K562 (cell line): Measurements from ENCODE around the gene MLYCD. TPM values are rescaled to one million over a fixed set of nuclear protein-coding genes. Genes with fewer than 3 reads are reported as not detected.

Experiments
- ATAC-seq: fragments of 200-7000 bp; cut with Tn5 transposase; 3 replicates; pipeline ENCODE4 v1.9.1; 2020; ENCODE audit warnings: moderate library complexity
- BruUV-seq: library from RNA; stranded (reverse); fragments of 400-500 nt; replicated peaks from 2 replicates; lab custom pipeline; 2021; lab: Mats Ljungman, UMichigan
- CTCF ChIA-PET: fragments of 300-600 bp; formaldehyde crosslinking; extraction: SDS; loops from one replicate; lab custom pipeline; 2021; ENCODE audit warnings: low intra/inter-chr PET ratio; lab: Yijun Ruan, JAX
- POLR2A ChIA-PET: fragments of 300-600, 350-650 bp; sonication (Branson Sonifier 250); formaldehyde crosslinking; extraction: SDS; loops from one replicate; lab custom pipeline; 2021; ENCODE audit warnings: antibody characterized with exemption, inconsistent platforms; lab: Yijun Ruan, JAX
- DNase-seq, 4 experiments: peaks; one replicate each; pipeline versions ENCODE4 v3.0.0 to v3.0.0-alpha.2; 2011 to 2018; ENCODE audit warnings: low spot score in 3 of 4, mixed read lengths in 3 of 4; ENCODE audit errors: extremely low read depth in 1 of 4
- FAIRE-seq: peaks from 2 replicates; lab custom pipeline; 2011; peaks lifted over from hg19 to GRCh38; lab: Jason Lieb, UNC
- H2AFZ ChIP-seq: 2 replicates; pipeline ENCODE4 v1.6.0; 2011; ENCODE audit warnings: low read depth, low read length, control low read depth, inconsistent platforms
- H3K27ac ChIP-seq: fragments of 200-600 bp; 3 replicates; pipeline ENCODE4 v1.8.0; 2011; ENCODE audit warnings: low read depth, mild to moderate bottlenecking, control low read depth, inconsistent platforms, low read length, moderate library complexity, mixed read lengths; ENCODE audit errors: extremely low read depth
- H3K27me3 ChIP-seq, 2 experiments: fragments of 300-600 bp in 1 of 2; 2 replicates in 1 of 2; 3 replicates in 1 of 2; pipeline versions ENCODE4 v1.6.0 to v1.8.0; 2011; ENCODE audit warnings: inconsistent platforms in 2 of 2, low read length in 2 of 2, mild to moderate bottlenecking in 1 of 2, mixed read lengths in 1 of 2, moderate library complexity in 1 of 2; ENCODE audit not compliant: control insufficient read depth in 2 of 2, insufficient read depth in 2 of 2
- H3K36me3 ChIP-seq: fragments of 300-600 bp; 3 replicates; pipeline ENCODE4 v1.8.0; 2011; ENCODE audit warnings: mild to moderate bottlenecking, low read length, inconsistent platforms; ENCODE audit not compliant: control insufficient read depth, insufficient read depth
- H3K4me1 ChIP-seq, 2 experiments: fragments of 200-600 bp in 1 of 2; replicated peaks in 1 of 2; 2 replicates in 1 of 2; 3 replicates in 1 of 2; pipeline versions ENCODE4 v1.5.1 to v1.8.0; 2011; ENCODE audit warnings: inconsistent platforms in 2 of 2, low read length in 2 of 2, mild to moderate bottlenecking in 1 of 2, mixed read lengths in 1 of 2, moderate library complexity in 1 of 2; ENCODE audit not compliant: control insufficient read depth in 2 of 2, insufficient read depth in 2 of 2
- H3K4me2 ChIP-seq: 2 replicates; pipeline ENCODE4 v1.6.1; 2011; ENCODE audit warnings: low read length, control low read depth, inconsistent platforms, mixed read lengths; ENCODE audit not compliant: insufficient read depth
- H3K4me3 ChIP-seq: fragments of 200-600 bp; sonication (generic), shearing (Covaris generic); 2 replicates; pipeline ENCODE4 v1.5.1; 2016; ENCODE audit warnings: control low read depth, inconsistent platforms
- H3K79me2 ChIP-seq: fragments of 200-600 bp; 3 replicates; pipeline ENCODE4 v1.8.0; 2011; ENCODE audit warnings: low read length, inconsistent platforms; ENCODE audit not compliant: control insufficient read depth, insufficient read depth
- H3K9ac ChIP-seq, 2 experiments: 2 replicates each; pipeline versions ENCODE4 v1.6.0 to v1.6.1; 2011; ENCODE audit warnings: low read depth in 2 of 2, low read length in 2 of 2, control low read depth in 1 of 2, inconsistent platforms in 1 of 2, mild to moderate bottlenecking in 1 of 2, mixed read lengths in 1 of 2; ENCODE audit not compliant: insufficient read depth in 1 of 2
- H3K9me1 ChIP-seq: one replicate; pipeline ENCODE4 v1.6.0; 2011; ENCODE audit warnings: inconsistent platforms, mild to moderate bottlenecking, low read length, moderate library complexity; ENCODE audit not compliant: control insufficient read depth, insufficient read depth
- H3K9me3 ChIP-seq: replicated peaks from 2 replicates; pipeline ENCODE4 v1.5.1; 2011; ENCODE audit warnings: low read depth, low read length, inconsistent platforms; ENCODE audit not compliant: control insufficient read depth, insufficient read depth
- H4K20me1 ChIP-seq: replicated peaks from 2 replicates; pipeline ENCODE4 v1.6.1; 2011; ENCODE audit warnings: low read length, inconsistent platforms, mixed read lengths; ENCODE audit not compliant: control insufficient read depth, insufficient read depth
- CBX1 ChIP-seq: sonication (generic); IDR thresholded peaks from 2 replicates; pipeline ENCODE4 v1.6.1; 2016; ENCODE audit warnings: antibody characterized with exemption, low read depth, mild to moderate bottlenecking
- GATAD2B ChIP-seq: fragments of 450-650 bp; IDR thresholded peaks from 2 replicates; pipeline ENCODE4 v1.6.1; 2017; ENCODE audit warnings: mild to moderate bottlenecking, borderline replicate concordance
- HDAC1 ChIP-seq, 2 experiments: fragments of 450-650 bp; IDR thresholded peaks; 2 replicates each; pipeline ENCODE4 v1.6.1; 2016 to 2017; ENCODE audit warnings: inconsistent platforms in 1 of 2, mild to moderate bottlenecking in 1 of 2, moderate library complexity in 1 of 2
- RB1 ChIP-seq: fragments of 450-650 bp; IDR thresholded peaks from 2 replicates; pipeline ENCODE4 v1.6.1; 2017; ENCODE audit warnings: low read depth, mild to moderate bottlenecking
- RBFOX2 ChIP-seq: fragments of 200-400 bp; formaldehyde crosslinking; IDR thresholded peaks from 2 replicates; pipeline ENCODE4 v1.6.1; 2017; ENCODE audit warnings: low read depth, mild to moderate bottlenecking, low read length, moderate library complexity
- RBM17 ChIP-seq: fragments of 200-400 bp; formaldehyde crosslinking; IDR thresholded peaks from 2 replicates; pipeline ENCODE4 v1.6.1; 2017; ENCODE audit warnings: low read depth, mild to moderate bottlenecking, low read length, borderline replicate concordance
- SMC3 ChIP-seq: conservative IDR thresholded peaks from 2 replicates; pipeline ENCODE4 v1.6.1; 2011; ENCODE audit warnings: low read depth, low read length, improper control_type of control experiment; ENCODE audit not compliant: insufficient read depth
- YBX1 ChIP-seq: fragments of 450-650 bp; IDR thresholded peaks from 2 replicates; pipeline ENCODE4 v1.7.1; 2016; ENCODE audit warnings: mild to moderate bottlenecking
- ZKSCAN1 ChIP-seq: fragments of 150-350 bp; IDR thresholded peaks from 2 replicates; pipeline ENCODE4 v1.6.1; 2016; ENCODE audit warnings: low read depth, low read length
- ZNF75A ChIP-seq: fragments of 450-650 bp; formaldehyde crosslinking; IDR thresholded peaks from 2 replicates; pipeline ENCODE4 v1.4.0; 2020; ENCODE audit warnings: mild to moderate bottlenecking
- WGBS: fragments of 100-300 bp; shearing (Covaris generic); methylation state at CpG from one replicate; pipeline ENCODE4 v1.1.6; 2016; ENCODE audit warnings: low coverage, mixed read lengths; ENCODE audit not compliant: insufficient coverage; ENCODE audit errors: missing lambda C conversion rate; 5-methylcytosine and 5-hydroxymethylcytosine counted together
- in situ Hi-C: fragments of 300-500 bp; cut with MboI; formaldehyde crosslinking; loops from 4 replicates; pipeline ENCODE4 v1.15.0; 2018; ENCODE audit warnings: inconsistent platforms, mixed read lengths
- intact Hi-C: fragments of 100-400 bp; cut with micrococcal nuclease; formaldehyde crosslinking; loops from 2 replicates; pipeline ENCODE4 v1.14.2; 2022
- polyA plus RNA-seq, 8 experiments: library from polyadenylated mRNA; depleted of rRNA in 4 of 8; stranded (reverse) in 5 of 8; unstranded in 3 of 8; fragments of >200 nt; fragmentation: Nextera tagmentation in 2 of 8; fragmentation: Illumina TruSeq in 1 of 8; extraction: Ambion mirVana in 2 of 8; extraction: Trizol in 1 of 8; gene quantifications; 2 replicates each; pipeline versions ENCODE4 v1.2.1 to v1.2.3, GENCODE V29; 2011 to 2014; ENCODE audit warnings: inconsistent platforms in 1 of 8, missing spikeins in 1 of 8
- total RNA-seq, 7 experiments: library from RNA; depleted of rRNA in 6 of 7; stranded (reverse); fragments of >200 nt in 6 of 7; fragmentation: Illumina TruSeq in 2 of 7; extraction: Trizol in 2 of 7; gene quantifications; 2 replicates each; pipeline versions ENCODE4 v1.2.1 to v1.2.3, GENCODE V29; 2011 to 2021; ENCODE audit warnings: low replicate concordance in 1 of 7
- TF ChIP-seq, protein P1 (sequence below): fragments of 450-650 bp; IDR thresholded peaks from 2 replicates; pipeline ENCODE4 v1.6.1; 2016
- TF ChIP-seq, protein P2 (sequence below), 2 experiments: IDR thresholded peaks; 2 replicates each; pipeline ENCODE4 v1.6.1; 2011; ENCODE audit warnings: borderline replicate concordance in 1 of 2, control low read depth in 1 of 2, low read depth in 1 of 2, low read length in 1 of 2, mild to moderate bottlenecking in 1 of 2, mixed read lengths in 1 of 2, moderate library complexity in 1 of 2; ENCODE audit not compliant: insufficient read depth in 1 of 2, insufficient read length in 1 of 2, poor library complexity in 1 of 2, severe bottlenecking in 1 of 2; ENCODE audit errors: extremely low read depth in 1 of 2
- TF ChIP-seq, protein P3 (sequence below): fragments of 250-450 bp; sonication (Bioruptor Pico); IDR thresholded peaks from 2 replicates; pipeline ENCODE4 v1.5.0; 2021; ENCODE audit warnings: mild to moderate bottlenecking, moderate library complexity
- TF ChIP-seq, protein P4 (sequence below), 2 experiments: fragments of 450-650 bp in 1 of 2; sonication (generic) in 1 of 2; formaldehyde crosslinking in 1 of 2; IDR thresholded peaks in 1 of 2; conservative IDR thresholded peaks in 1 of 2; 2 replicates each; pipeline versions ENCODE4 v1.6.1 to v1.8.1; 2016 to 2023; ENCODE audit warnings: mild to moderate bottlenecking in 2 of 2, moderate library complexity in 2 of 2, inconsistent platforms in 1 of 2, missing genetic modification reagents in 1 of 2

Gene MLYCD
- total and polyA plus RNA-seq, 9 of the 15 experiments (the other 6 are each of a cell fraction or from before 2014, with no cell fraction given), result 0.15 to 2.0 (median 1.0) TPM

DNA sequence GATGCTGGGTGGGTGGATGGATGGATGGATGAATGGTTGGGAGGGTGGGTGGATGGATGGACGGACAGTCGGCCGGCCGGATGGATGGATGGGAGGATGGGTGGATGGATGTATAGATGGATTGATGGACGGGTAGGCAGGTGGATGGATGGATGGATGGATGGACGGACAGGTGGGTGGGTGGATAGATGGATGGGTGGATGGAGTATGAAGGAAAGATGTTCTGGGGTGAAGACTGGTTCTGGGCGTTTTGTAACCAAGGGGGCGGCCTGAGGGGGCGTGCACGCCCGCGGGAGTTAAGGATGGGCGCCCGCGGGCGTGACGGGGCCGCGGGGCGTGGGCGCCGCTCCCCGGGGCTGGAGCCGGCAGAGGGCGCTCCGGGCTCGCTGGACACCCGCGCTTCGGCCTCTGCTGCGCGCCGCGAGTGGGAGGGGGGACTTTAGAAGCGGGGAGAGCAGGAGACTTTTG, 69.0 kb downstream of the MLYCD start, which contains the start of gene NECAB2:
Gene NECAB2 (plus strand): TSS at position 407 of the 468 bp plus-strand sequence. CDS start 405 bp downstream, outside the sequence.
- peaks cover 0 to 31% of the 10 kb centered on the region in 2 experiments; a peak in 1 of 5 replicates for H3K4me1 ChIP-seq
- in situ Hi-C loops, result no loop called here
- FAIRE-seq (no peak), ATAC-seq (peak; percentile 91), DNase-seq (peak; percentile 78 to 98 (median 96))
- peaks cover 7% of the 10 kb centered on the region; the same call in 1 of the 2 replicates for H4K20me1 ChIP-seq
- H3K27ac ChIP-seq, result no peak within 1 kb of the TSS
- ChIA-PET CTCF (interaction anchor here (0.6 to 3.5 kb wide), 8 partner anchors 60 to 1462 kb away, joined by 3 to 37 read pairs (median 4); no protein-coding TSS in a partner anchor), POLR2A (no interaction called here)
- no peaks in the 10 kb centered on the region for H3K36me3 ChIP-seq
- 1% methylated on average over 35 of the region's 35 CpGs for WGBS
- intact Hi-C loops, result loop anchor here (1.0 kb wide), 2 partner anchors 76 to 97 kb away; no protein-coding TSS in a partner anchor
- H3K27me3 ChIP-seq, result peaks cover 18 to 33% of the 10 kb centered on the region in 2 experiments; a peak in 3 of 5 replicates
- peak within 1 kb of the TSS in 1 of 2 experiments; percentile 80; a peak in 2 of 4 replicates for H3K9ac ChIP-seq
- no peak within 1 kb of the TSS for H3K4me2 ChIP-seq
- H3K9me3 ChIP-seq, result no peaks in the 10 kb centered on the region
- peak within 1 kb of the TSS; percentile 33 for H3K4me3 ChIP-seq
- no TSS peak for BruUV-seq
- no peaks in the 10 kb centered on the region for H3K79me2 ChIP-seq
- H2AFZ ChIP-seq, result no peak within 1 kb of the TSS
- no peaks in the 10 kb centered on the region for H3K9me1 ChIP-seq
- TF ChIP-seq, protein P1, sequence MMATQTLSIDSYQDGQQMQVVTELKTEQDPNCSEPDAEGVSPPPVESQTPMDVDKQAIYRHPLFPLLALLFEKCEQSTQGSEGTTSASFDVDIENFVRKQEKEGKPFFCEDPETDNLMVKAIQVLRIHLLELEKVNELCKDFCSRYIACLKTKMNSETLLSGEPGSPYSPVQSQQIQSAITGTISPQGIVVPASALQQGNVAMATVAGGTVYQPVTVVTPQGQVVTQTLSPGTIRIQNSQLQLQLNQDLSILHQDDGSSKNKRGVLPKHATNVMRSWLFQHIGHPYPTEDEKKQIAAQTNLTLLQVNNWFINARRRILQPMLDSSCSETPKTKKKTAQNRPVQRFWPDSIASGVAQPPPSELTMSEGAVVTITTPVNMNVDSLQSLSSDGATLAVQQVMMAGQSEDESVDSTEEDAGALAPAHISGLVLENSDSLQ, result peak; percentile 69
- TF ChIP-seq CBX1 (no peak), RBFOX2 (0 out of 2 replicates have a peak, but pooled peaks have one; percentile 19), YBX1 (0 out of 2 replicates have a peak, but pooled peaks have one; percentile 43), ZKSCAN1 (no peak), RB1 (peak; percentile 88), ZNF75A (CRISPR knock-in tag) (no peak), SMC3 (peak; percentile 86), RBM17 (no peak), GATAD2B (peak; percentile 56; the same call in 1 of the 2 replicates), HDAC1 (IDR thresholded peaks at IDR 0.05) (peak in 1 of 2 experiments; percentile 91; a peak in 2 of 4 replicates)
- TF ChIP-seq, protein P2, sequence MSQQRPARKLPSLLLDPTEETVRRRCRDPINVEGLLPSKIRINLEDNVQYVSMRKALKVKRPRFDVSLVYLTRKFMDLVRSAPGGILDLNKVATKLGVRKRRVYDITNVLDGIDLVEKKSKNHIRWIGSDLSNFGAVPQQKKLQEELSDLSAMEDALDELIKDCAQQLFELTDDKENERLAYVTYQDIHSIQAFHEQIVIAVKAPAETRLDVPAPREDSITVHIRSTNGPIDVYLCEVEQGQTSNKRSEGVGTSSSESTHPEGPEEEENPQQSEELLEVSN (IDR thresholded peaks at IDR 0.05; ENCODE audit: borderline replicate concordance in 1 of 2, extremely low read depth in 1 of 2, insufficient read depth in 1 of 2, insufficient read length in 1 of 2, low read depth in 1 of 2, low read length in 1 of 2, poor library complexity in 1 of 2, severe bottlenecking in 1 of 2), result peak in 1 of 2 experiments; percentile 71
- TF ChIP-seq, protein P3, sequence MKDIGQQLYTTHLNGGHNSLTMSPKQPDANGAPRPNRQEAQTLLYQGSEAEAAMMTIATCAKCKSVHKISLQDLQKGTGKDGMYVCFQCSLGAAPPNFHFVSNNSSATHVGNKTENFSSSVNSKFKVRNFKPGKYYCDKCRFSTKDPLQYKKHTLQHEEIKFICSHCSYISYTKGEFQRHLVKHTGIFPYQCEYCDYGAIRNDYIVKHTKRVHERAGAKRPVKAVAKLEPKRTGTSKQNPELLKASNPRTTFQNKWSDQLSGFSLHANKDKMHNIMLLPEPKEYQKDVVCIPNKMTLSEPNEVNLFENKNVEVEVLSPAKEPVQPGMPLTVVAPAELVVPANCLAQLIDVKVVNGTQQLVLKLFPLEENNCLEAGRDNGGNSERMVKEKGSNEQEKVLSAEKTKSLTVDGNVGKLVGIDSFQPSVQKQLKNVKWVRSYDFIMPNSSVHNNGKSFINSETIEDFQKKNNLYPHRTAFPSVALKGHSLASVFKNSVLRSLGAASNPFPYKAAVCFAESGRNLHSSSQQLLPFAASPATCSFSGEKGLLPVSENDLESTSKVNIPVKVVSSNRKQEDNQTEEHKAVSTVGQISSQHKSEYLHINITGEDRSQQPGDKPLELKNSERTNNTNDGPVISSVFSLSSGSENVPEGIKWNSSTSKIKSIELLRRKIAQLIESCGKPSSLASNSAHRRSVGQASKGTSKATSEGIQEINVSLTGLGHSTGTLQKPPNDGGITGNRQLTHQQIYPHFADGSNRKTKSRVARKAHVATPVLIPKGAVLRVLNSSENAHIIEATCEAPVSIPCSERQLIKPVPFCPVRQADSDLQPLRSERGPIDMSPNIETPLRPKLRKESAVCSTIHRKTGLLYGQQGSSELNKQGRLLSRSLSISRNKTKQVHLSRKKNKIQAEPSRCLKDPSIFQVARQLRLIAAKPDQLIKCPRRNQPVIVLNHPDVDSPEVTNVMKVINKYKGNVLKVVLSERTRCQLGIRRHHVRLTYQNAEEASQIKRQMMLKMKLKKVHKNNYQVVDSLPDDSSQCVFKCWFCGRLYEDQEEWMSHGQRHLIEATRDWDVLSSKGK, result no peak
- TF ChIP-seq, protein P4, sequence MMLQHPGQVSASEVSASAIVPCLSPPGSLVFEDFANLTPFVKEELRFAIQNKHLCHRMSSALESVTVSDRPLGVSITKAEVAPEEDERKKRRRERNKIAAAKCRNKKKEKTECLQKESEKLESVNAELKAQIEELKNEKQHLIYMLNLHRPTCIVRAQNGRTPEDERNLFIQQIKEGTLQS (IDR thresholded peaks at IDR 0.05), result no peak
- TF ChIP-seq, protein P4 (CRISPR knock-in tag; conservative IDR thresholded peaks at IDR 0.05), result no peak
